Upper lobe of left lung (tissue), 4 donors: Measurements from ENCODE around the gene AP5S1.

ENCODE experiments used
- POLR2AphosphoS5 ChIP-seq, 2 donors: sonication (generic); formaldehyde crosslinking; IDR thresholded peaks; one replicate each; pipeline ENCODE4 v1.5.1; 2017; ENCODE audit warnings: antibody characterized with exemption in 2 of 2
- TF ChIP-seq, protein P1 (sequence below), 6 experiments: fragments of 450-650 bp in 4 of 6; fragments of 200-600 bp in 2 of 6; sonication (generic) in 2 of 6; IDR thresholded peaks; one replicate each; pipeline ENCODE4 v1.5.1; 2016 to 2019; ENCODE audit warnings: antibody characterized with exemption in 6 of 6

DNA sequence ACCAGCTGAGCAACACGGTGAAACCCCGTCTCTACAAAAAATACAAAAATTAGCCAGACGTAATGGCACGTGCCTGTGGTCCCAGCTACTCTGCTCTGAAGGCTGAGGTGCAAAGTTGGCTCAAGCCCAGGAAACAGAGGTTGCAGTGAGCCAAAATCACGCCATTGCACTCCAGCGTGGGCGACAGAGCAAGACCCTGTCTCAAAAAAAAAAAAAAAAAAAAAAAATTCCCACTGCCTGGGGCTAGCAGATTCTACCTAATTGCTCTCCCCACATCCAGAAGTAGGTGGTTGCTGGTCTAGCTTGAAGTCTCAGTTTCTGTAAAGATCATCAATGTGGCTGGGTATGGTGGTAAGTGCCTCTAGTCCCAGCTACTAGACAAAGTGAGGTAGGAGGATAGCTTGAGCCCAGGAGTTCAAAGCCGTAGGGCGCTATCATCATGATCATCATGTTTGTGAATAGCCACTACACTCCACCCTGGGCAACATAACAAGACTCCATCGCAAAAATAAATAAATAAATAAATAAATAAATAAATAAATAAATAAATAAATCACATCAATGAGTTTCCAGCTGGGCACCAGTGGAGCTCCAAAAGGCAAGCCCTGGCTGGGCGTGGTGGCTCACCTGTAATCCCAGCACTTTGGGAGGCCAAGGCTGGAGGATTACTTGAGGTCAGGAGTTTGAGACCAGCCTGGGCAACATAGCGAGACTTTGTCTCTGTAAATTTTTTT lies 6.3 kb upstream of the AP5S1 start:
- no peak for TF ChIP-seq POLR2AphosphoS5 (IDR thresholded peaks at IDR 0.05)
- TF ChIP-seq, protein P1, sequence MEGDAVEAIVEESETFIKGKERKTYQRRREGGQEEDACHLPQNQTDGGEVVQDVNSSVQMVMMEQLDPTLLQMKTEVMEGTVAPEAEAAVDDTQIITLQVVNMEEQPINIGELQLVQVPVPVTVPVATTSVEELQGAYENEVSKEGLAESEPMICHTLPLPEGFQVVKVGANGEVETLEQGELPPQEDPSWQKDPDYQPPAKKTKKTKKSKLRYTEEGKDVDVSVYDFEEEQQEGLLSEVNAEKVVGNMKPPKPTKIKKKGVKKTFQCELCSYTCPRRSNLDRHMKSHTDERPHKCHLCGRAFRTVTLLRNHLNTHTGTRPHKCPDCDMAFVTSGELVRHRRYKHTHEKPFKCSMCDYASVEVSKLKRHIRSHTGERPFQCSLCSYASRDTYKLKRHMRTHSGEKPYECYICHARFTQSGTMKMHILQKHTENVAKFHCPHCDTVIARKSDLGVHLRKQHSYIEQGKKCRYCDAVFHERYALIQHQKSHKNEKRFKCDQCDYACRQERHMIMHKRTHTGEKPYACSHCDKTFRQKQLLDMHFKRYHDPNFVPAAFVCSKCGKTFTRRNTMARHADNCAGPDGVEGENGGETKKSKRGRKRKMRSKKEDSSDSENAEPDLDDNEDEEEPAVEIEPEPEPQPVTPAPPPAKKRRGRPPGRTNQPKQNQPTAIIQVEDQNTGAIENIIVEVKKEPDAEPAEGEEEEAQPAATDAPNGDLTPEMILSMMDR (IDR thresholded peaks at IDR 0.05) = no peak
